PC-9 (cell line): Measurements from ENCODE around the gene NLK. TPM values are rescaled to one million over a fixed set of nuclear protein-coding genes. Genes with fewer than 3 reads are reported as not detected.
"Not testable (repeated sequence)": the region's sequence is repeated elsewhere in the genome, so short reads cannot be mapped to it uniquely, and the experiment has no call there.

Source experiments
- BruUV-seq: library from RNA; stranded (reverse); fragments of 400-500 nt; replicated peaks from 2 replicates; lab custom pipeline; 2021; lab: Mats Ljungman, UMichigan
- CTCF ChIA-PET: fragments of 300-600 bp; sonication (Branson Sonifier 250); formaldehyde crosslinking; loops from one replicate; lab custom pipeline; 2022; ENCODE audit warnings: antibody characterized with exemption; lab: Charles Lee
- POLR2A ChIA-PET: fragments of 300-600 bp; sonication (Branson Sonifier 250); formaldehyde crosslinking; loops from one replicate; lab custom pipeline; 2022; ENCODE audit warnings: antibody characterized with exemption; ENCODE audit not compliant: unreplicated experiment; lab: Charles Lee
- DNase-seq, 2 experiments: peaks; one replicate each; pipeline versions ENCODE4 v3.0.0 to v3.0.0-alpha.2; 2015 to 2022; ENCODE audit warnings: mixed read lengths in 1 of 2
- H2AFZ ChIP-seq: fragments of 200-600 bp; sonication (generic); 2 replicates; pipeline ENCODE4 v1.8.1; 2017; ENCODE audit warnings: antibody characterized with exemption
- H3F3A ChIP-seq: fragments of 200-600 bp; sonication (generic); 2 replicates; pipeline ENCODE4 v1.8.1; 2017; ENCODE audit warnings: antibody characterized with exemption, mild to moderate bottlenecking, low read depth; ENCODE audit not compliant: insufficient read depth
- H3K27ac ChIP-seq: fragments of 200-600 bp; sonication (generic); 2 replicates; pipeline ENCODE4 v1.6.1; 2016; ENCODE audit warnings: mixed run types
- H3K27me3 ChIP-seq: fragments of 200-600 bp; sonication (generic); 2 replicates; pipeline ENCODE4 v1.6.1; 2016; ENCODE audit warnings: low read depth, mixed run types; ENCODE audit not compliant: insufficient read depth
- H3K36me3 ChIP-seq: fragments of 200-600 bp; sonication (generic); 2 replicates; pipeline ENCODE4 v1.6.1; 2016; ENCODE audit warnings: low read depth, mixed run types
- H3K4me1 ChIP-seq: fragments of 200-600 bp; sonication (generic); replicated peaks from 2 replicates; pipeline ENCODE4 v1.6.1; 2016; ENCODE audit warnings: mixed run types; ENCODE audit not compliant: insufficient read depth
- H3K4me2 ChIP-seq: fragments of 200-600 bp; sonication (generic); 2 replicates; pipeline ENCODE4 v1.6.1; 2017; ENCODE audit warnings: mixed run types
- H3K4me3 ChIP-seq: fragments of 200-600 bp; sonication (generic); 2 replicates; pipeline ENCODE4 v1.6.1; 2016; ENCODE audit warnings: mixed run types
- H3K79me2 ChIP-seq: fragments of 200-600 bp; sonication (generic); 2 replicates; pipeline ENCODE4 v1.6.1; 2017; ENCODE audit warnings: low read depth, mixed run types
- H3K9me2 ChIP-seq: fragments of 200-600 bp; sonication (generic); 2 replicates; pipeline ENCODE4 v1.8.1; 2017; ENCODE audit warnings: mild to moderate bottlenecking; ENCODE audit not compliant: insufficient read depth
- H3K9me3 ChIP-seq: fragments of 200-600 bp; sonication (generic); 2 replicates; pipeline ENCODE4 v1.8.1; 2016; ENCODE audit warnings: low read depth; ENCODE audit not compliant: insufficient read depth
- H4K20me1 ChIP-seq: fragments of 200-600 bp; sonication (generic); 2 replicates; pipeline ENCODE4 v1.8.1; 2017; ENCODE audit not compliant: insufficient read depth
- EZH2 ChIP-seq: fragments of 200-600 bp; sonication (generic); IDR thresholded peaks from 2 replicates; pipeline ENCODE4 v1.8.0; 2017; ENCODE audit warnings: antibody characterized with exemption, low read depth
- intact Hi-C: fragments of 100-400 bp; cut with micrococcal nuclease; formaldehyde crosslinking; loops from one replicate; pipeline ENCODE4 v1.10.0; 2022; ENCODE audit not compliant: unreplicated experiment
- total RNA-seq: library from RNA; stranded (reverse); gene quantifications from 2 replicates; pipeline ENCODE4 v1.2.3, GENCODE V29; 2021
- TF ChIP-seq, protein P1 (sequence below): fragments of 200-600 bp; sonication (generic); conservative IDR thresholded peaks from 2 replicates; pipeline ENCODE4 v1.6.1; 2017; ENCODE audit warnings: mixed run types, antibody characterized with exemption, mild to moderate bottlenecking, moderate library complexity

Gene NLK
- total RNA-seq, 1 experiment from 2014 or later: 20.7 TPM

DNA sequence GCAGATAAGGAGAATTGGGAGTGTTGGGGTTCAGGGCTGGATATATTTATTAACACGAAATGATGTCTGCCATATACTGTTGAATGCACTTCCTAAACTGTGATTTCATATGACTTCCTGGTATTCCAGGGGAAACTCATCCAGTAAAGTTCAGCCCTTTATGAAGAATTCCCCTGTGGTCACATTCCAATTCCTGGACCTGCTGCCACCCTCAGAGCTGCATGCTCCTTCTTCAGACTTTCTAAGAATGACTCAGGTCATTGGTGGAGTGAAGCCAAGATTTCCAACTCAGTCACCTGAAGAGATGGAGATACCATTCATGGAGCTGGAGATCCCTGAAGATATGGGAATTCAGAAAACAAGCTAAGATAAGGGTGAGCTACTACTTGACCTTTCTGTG lies 162.3 kb downstream of the NLK start:
- DNase-seq: peak; percentile 30 to 51
- ChIA-PET POLR2A (interaction anchor here (0.7 kb wide), 2 partner anchors 15 to 164 kb away, joined by 3 read pairs; no protein-coding TSS in a partner anchor), CTCF (no interaction called here)
- no TSS peak for BruUV-seq
- Histone ChIP-seq H3F3A (no peaks in the 10 kb centered on the region), H3K9me3 (no peaks in the 10 kb centered on the region), H3K27me3 (no peaks in the 10 kb centered on the region), H3K36me3 (no peaks in the 10 kb centered on the region), H3K79me2 (no peaks in the 10 kb centered on the region), H3K9me2 (no peaks in the 10 kb centered on the region), H3K4me3 (no peak overlapping the region), H3K4me2 (no peak overlapping the region), H3K4me1 (no peaks in the 10 kb centered on the region; the same call in 1 of the 2 replicates), H4K20me1 (no peaks in the 10 kb centered on the region), H2AFZ (no peak overlapping the region), H3K27ac (no peak overlapping the region)
- intact Hi-C loops: no loop called here
- TF ChIP-seq EZH2: no peak
- TF ChIP-seq, protein P1, sequence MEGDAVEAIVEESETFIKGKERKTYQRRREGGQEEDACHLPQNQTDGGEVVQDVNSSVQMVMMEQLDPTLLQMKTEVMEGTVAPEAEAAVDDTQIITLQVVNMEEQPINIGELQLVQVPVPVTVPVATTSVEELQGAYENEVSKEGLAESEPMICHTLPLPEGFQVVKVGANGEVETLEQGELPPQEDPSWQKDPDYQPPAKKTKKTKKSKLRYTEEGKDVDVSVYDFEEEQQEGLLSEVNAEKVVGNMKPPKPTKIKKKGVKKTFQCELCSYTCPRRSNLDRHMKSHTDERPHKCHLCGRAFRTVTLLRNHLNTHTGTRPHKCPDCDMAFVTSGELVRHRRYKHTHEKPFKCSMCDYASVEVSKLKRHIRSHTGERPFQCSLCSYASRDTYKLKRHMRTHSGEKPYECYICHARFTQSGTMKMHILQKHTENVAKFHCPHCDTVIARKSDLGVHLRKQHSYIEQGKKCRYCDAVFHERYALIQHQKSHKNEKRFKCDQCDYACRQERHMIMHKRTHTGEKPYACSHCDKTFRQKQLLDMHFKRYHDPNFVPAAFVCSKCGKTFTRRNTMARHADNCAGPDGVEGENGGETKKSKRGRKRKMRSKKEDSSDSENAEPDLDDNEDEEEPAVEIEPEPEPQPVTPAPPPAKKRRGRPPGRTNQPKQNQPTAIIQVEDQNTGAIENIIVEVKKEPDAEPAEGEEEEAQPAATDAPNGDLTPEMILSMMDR: no peak

DNA sequence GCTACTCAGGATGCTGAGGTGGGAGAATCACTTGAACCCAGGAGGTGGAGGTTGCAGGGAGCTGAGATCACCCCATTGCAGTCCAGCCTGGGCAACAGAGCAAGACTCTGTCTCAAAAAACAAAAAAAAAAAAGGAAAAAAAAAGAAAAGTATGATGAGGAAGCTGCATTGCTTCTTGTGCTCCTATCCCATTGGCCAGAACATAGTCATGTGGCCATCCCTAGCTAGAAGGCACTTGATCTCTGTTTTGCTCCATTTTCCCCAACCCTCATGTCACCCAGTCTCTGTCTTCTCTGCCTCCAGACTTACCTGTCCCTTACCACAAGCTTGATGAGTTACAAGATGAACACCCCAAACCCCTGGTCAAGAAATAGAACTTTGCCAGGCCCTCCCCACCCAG lies 163.8 kb downstream of the NLK start:
- H3K4me2 ChIP-seq: no peak overlapping the region
- H3K27ac ChIP-seq: no peak overlapping the region
- H3K79me2 ChIP-seq: no peaks in the 10 kb centered on the region
- H3K9me2 ChIP-seq: no peaks in the 10 kb centered on the region
- H3K4me3 ChIP-seq: no peak overlapping the region
- intact Hi-C loops: no loop called here
- H3K36me3 ChIP-seq: no peaks in the 10 kb centered on the region
- H4K20me1 ChIP-seq: no peaks in the 10 kb centered on the region
- ChIA-PET CTCF (no interaction called here), POLR2A (no interaction called here)
- no peaks in the 10 kb centered on the region; the same call in 1 of the 2 replicates for H3K4me1 ChIP-seq
- no peaks in the 10 kb centered on the region for H3K27me3 ChIP-seq
- peaks cover 4% of the 10 kb centered on the region; the same call in 1 of the 2 replicates for H3K9me3 ChIP-seq
- no peak for DNase-seq
- H2AFZ ChIP-seq: no peak overlapping the region
- no peak for TF ChIP-seq EZH2
- TF ChIP-seq, protein P1: no peak
- BruUV-seq: no TSS peak
- no peaks in the 10 kb centered on the region for H3F3A ChIP-seq

DNA sequence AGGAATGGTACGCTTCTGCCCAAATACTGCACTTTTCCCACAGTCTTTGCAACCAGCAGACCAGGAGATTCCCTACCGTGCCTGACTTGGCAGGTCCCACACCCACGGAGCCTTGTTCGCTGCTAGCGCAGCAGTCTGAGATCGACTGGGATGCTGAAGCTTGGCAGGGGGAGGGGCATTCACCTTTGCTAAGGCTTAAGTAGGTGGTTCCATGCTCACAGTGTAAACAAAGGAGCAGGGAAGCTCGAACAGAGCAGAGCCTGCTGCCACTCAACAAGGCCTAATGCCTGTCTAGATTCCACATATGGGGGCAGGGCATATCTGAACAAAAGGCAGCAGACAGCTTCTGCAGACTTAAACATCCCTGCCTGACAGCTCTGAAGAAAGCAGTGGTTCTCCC lies 169.3 kb downstream of the NLK start:
- H3F3A ChIP-seq: no peaks in the 10 kb centered on the region
- TF ChIP-seq, protein P1: no peak
- TF ChIP-seq EZH2: no peak
- POLR2A ChIA-PET: no interaction called here
- intact Hi-C loops: no loop called here
- no peaks in the 10 kb centered on the region for H3K4me1 ChIP-seq
- H3K79me2 ChIP-seq: no peaks in the 10 kb centered on the region
- no TSS peak for BruUV-seq
- no peak overlapping the region for H2AFZ ChIP-seq
- H3K4me3 ChIP-seq: no peak overlapping the region
- H3K27me3 ChIP-seq: no peaks in the 10 kb centered on the region
- no peaks in the 10 kb centered on the region for H3K36me3 ChIP-seq
- H3K9me3 ChIP-seq: peaks cover 4% of the 10 kb centered on the region; the same call in 1 of the 2 replicates
- H3K27ac ChIP-seq: no peak overlapping the region
- no peaks in the 10 kb centered on the region for H3K9me2 ChIP-seq
- H3K4me2 ChIP-seq: no peak overlapping the region
- DNase-seq: no peak
- H4K20me1 ChIP-seq: no peaks in the 10 kb centered on the region
- CTCF ChIA-PET: no interaction called here

DNA sequence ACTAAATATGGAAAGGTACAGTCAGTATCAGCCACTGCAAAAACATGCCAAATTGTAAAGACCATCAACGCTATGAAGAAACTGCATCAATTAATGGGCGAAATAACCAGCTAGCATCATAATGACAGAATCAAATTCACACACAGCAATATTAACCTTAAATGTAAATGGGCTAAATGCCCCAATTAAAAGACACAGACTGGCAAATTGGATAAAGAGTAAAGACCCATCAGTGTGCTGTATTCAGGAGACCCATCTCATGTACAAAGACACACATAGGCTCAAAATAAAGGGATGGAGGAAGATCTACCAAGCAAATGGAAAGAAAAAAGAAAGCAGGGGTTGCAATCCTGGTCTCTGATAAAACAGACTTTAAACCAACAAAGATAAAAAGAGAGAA lies 171.1 kb downstream of the NLK start:
- H3K9me3 ChIP-seq, DNase-seq, H3K4me1 ChIP-seq, H3K4me2 ChIP-seq, H4K20me1 ChIP-seq, H3K79me2 ChIP-seq, H2AFZ ChIP-seq, H3K4me3 ChIP-seq, H3K9me2 ChIP-seq, H3K27ac ChIP-seq, POLR2A ChIA-PET, BruUV-seq, intact Hi-C loops, H3K27me3 ChIP-seq, H3F3A ChIP-seq, H3K36me3 ChIP-seq: not testable (repeated sequence)
- CTCF ChIA-PET: interaction anchor here (0.6 kb wide), 1 partner anchor 39 kb away, joined by 3 read pairs; no protein-coding TSS in a partner anchor
